Sigmoid colon (tissue), 7 donors: Measurements from ENCODE around the gene ZNF275. TPM values are rescaled to one million over a fixed set of nuclear protein-coding genes. Genes with fewer than 3 reads are reported as not detected.

Source experiments
- DNase-seq: peaks from one replicate; pipeline ENCODE4 v3.0.0-alpha.2; 2019
- H3K27ac ChIP-seq, 4 donors: fragments of 200-600 bp; sonication (generic); one replicate each; pipeline ENCODE4 v1.5.1; 2016 to 2019; ENCODE audit warnings: mild to moderate bottlenecking in 1 of 4
- H3K27me3 ChIP-seq, 3 donors: fragments of 200-600 bp; sonication (generic); one replicate each; pipeline ENCODE4 v1.5.1; 2019; ENCODE audit warnings: mild to moderate bottlenecking in 1 of 3
- H3K36me3 ChIP-seq, 4 donors: fragments of 200-600 bp; sonication (generic); one replicate each; pipeline ENCODE4 v1.5.1; 2016 to 2019
- H3K4me1 ChIP-seq, 4 donors: fragments of 200-600 bp; sonication (generic); one replicate each; pipeline ENCODE4 v1.5.1; 2017 to 2019
- H3K4me3 ChIP-seq, 4 donors: fragments of 200-600 bp; sonication (generic); one replicate each; pipeline ENCODE4 v1.5.1; 2017 to 2019; ENCODE audit warnings: mild to moderate bottlenecking in 2 of 4, moderate library complexity in 1 of 4
- H3K9me3 ChIP-seq, 4 donors: fragments of 200-600 bp in 3 of 4; sonication (generic) in 3 of 4; one replicate each; pipeline versions ENCODE4 v1.5.1 to v1.6.1; 2013 to 2019
- EP300 ChIP-seq, 4 donors: sonication (generic); formaldehyde crosslinking; IDR thresholded peaks; one replicate each; pipeline ENCODE4 v1.6.1; 2017; ENCODE audit warnings: antibody characterized with exemption in 4 of 4
- POLR2A ChIP-seq, 2 donors: fragments of 450-650 bp; IDR thresholded peaks; one replicate each; pipeline ENCODE4 v1.6.1; 2016; ENCODE audit warnings: antibody characterized with exemption in 2 of 2, mild to moderate bottlenecking in 2 of 2, moderate library complexity in 2 of 2
- POLR2AphosphoS5 ChIP-seq, 4 donors: sonication (generic); formaldehyde crosslinking; IDR thresholded peaks; one replicate each; pipeline ENCODE4 v1.6.1; 2017; ENCODE audit warnings: antibody characterized with exemption in 4 of 4
- WGBS, 2 donors: extraction: QIAGEN DNeasy Blood & Tissue Kit; methylation state at CpG; one replicate each; pipeline ENCODE4 v1.1.7; 2013; 5-methylcytosine and 5-hydroxymethylcytosine counted together
- intact Hi-C: fragments of 100-400 bp; cut with DNase I; formaldehyde crosslinking; loops from one replicate; pipeline ENCODE4 v1.15.1; 2023
- polyA plus RNA-seq, 3 donors: library from polyadenylated mRNA; stranded (reverse); fragments of 200-250 nt; gene quantifications; one replicate each; pipeline ENCODE4 v1.2.3, GENCODE V29; 2013
- total RNA-seq, 4 donors: library from RNA; depleted of rRNA; stranded (reverse); fragments of >200 nt; gene quantifications; one replicate each; pipeline ENCODE4 v1.1.0, GENCODE V29; 2016
- TF ChIP-seq, protein P1 (sequence below), 4 experiments: fragments of 450-650 bp in 3 of 4; fragments of 200-600 bp in 1 of 4; IDR thresholded peaks; one replicate each; pipeline ENCODE4 v1.5.1; 2016 to 2019; ENCODE audit warnings: antibody characterized with exemption in 4 of 4, mild to moderate bottlenecking in 3 of 4, moderate library complexity in 2 of 4
- donor health status: healthy with polysubstance abuse.
- donor health status: Bipolar disorder and iron deficiency.
- donor health status: healthy.

The ZNF275 gene
- total and polyA plus RNA-seq, 7 donors, result 1.4 to 13.3 (median 8.6) TPM

DNA sequence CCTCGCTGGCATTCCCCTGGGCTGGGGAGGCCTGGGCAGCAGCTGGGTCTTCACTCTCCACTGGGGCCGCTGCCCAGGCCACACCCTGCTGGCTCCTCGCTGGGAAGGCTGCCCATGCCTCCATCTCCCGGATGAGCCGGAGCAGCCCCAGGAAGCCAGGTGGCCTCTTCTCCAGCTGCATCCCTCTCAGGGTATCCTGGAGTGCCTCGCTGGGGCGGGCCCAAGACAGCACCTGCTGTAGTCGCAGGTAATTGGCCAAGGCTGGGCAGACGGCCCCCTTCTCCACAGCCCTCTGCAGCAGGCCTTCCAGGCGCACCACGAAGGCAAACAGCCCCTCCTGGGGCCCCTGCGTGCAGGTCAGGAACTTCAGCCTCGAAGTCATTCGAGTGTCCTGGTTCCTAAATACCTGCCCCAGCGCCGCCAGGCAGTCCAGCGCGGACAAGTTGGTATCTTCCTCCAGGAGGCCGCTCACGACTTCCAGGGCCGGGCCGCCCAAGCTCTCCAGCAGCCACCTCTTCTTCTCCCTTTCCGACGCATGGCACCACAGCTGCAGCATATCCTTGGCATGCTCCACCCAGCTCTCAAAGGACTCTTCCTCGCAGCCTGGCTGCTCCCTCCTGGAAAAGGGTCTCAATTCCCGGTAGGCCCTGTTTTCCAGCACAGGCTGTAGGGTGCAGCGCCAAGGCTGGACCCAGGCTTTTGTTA, 63.5 kb downstream of the ZNF275 start:
- Histone ChIP-seq H3K27me3 (no peaks in the 10 kb centered on the region), H3K9me3 (no peaks in the 10 kb centered on the region), H3K4me1 (no peaks in the 10 kb centered on the region), H3K36me3 (no peaks in the 10 kb centered on the region), H3K27ac (no peak overlapping the region), H3K4me3 (no peak overlapping the region)
- WGBS, 2 donors, result 65 to 81% methylated on average over 27 of the region's 27 CpGs
- intact Hi-C loops, result no loop called here
- no peak for TF ChIP-seq POLR2AphosphoS5 (IDR thresholded peaks at IDR 0.05)
- no peak for TF ChIP-seq EP300 (IDR thresholded peaks at IDR 0.05)
- TF ChIP-seq POLR2A (IDR thresholded peaks at IDR 0.05), result no peak
- TF ChIP-seq, protein P1, sequence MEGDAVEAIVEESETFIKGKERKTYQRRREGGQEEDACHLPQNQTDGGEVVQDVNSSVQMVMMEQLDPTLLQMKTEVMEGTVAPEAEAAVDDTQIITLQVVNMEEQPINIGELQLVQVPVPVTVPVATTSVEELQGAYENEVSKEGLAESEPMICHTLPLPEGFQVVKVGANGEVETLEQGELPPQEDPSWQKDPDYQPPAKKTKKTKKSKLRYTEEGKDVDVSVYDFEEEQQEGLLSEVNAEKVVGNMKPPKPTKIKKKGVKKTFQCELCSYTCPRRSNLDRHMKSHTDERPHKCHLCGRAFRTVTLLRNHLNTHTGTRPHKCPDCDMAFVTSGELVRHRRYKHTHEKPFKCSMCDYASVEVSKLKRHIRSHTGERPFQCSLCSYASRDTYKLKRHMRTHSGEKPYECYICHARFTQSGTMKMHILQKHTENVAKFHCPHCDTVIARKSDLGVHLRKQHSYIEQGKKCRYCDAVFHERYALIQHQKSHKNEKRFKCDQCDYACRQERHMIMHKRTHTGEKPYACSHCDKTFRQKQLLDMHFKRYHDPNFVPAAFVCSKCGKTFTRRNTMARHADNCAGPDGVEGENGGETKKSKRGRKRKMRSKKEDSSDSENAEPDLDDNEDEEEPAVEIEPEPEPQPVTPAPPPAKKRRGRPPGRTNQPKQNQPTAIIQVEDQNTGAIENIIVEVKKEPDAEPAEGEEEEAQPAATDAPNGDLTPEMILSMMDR (IDR thresholded peaks at IDR 0.05), result no peak
- no peak for DNase-seq

GRCh38 chrX:153398275-153398960, 64.5 kb downstream of the ZNF275 start:
- no peaks in the 10 kb centered on the region for H3K9me3 ChIP-seq
- intact Hi-C loops, result no loop called here
- no peaks in the 10 kb centered on the region for H3K4me1 ChIP-seq
- TF ChIP-seq, protein P1 (IDR thresholded peaks at IDR 0.05), result no peak
- no peak for TF ChIP-seq POLR2AphosphoS5 (IDR thresholded peaks at IDR 0.05)
- no peak for TF ChIP-seq POLR2A (IDR thresholded peaks at IDR 0.05)
- TF ChIP-seq EP300 (IDR thresholded peaks at IDR 0.05), result no peak
- H3K27me3 ChIP-seq, result no peaks in the 10 kb centered on the region
- no peaks in the 10 kb centered on the region for H3K36me3 ChIP-seq
- DNase-seq, result peak; percentile 35
- H3K4me3 ChIP-seq, result no peak overlapping the region
- H3K27ac ChIP-seq, result no peak overlapping the region
- 84 to 90% methylated on average over 17 of the region's 17 CpGs for WGBS, 2 donors

DNA sequence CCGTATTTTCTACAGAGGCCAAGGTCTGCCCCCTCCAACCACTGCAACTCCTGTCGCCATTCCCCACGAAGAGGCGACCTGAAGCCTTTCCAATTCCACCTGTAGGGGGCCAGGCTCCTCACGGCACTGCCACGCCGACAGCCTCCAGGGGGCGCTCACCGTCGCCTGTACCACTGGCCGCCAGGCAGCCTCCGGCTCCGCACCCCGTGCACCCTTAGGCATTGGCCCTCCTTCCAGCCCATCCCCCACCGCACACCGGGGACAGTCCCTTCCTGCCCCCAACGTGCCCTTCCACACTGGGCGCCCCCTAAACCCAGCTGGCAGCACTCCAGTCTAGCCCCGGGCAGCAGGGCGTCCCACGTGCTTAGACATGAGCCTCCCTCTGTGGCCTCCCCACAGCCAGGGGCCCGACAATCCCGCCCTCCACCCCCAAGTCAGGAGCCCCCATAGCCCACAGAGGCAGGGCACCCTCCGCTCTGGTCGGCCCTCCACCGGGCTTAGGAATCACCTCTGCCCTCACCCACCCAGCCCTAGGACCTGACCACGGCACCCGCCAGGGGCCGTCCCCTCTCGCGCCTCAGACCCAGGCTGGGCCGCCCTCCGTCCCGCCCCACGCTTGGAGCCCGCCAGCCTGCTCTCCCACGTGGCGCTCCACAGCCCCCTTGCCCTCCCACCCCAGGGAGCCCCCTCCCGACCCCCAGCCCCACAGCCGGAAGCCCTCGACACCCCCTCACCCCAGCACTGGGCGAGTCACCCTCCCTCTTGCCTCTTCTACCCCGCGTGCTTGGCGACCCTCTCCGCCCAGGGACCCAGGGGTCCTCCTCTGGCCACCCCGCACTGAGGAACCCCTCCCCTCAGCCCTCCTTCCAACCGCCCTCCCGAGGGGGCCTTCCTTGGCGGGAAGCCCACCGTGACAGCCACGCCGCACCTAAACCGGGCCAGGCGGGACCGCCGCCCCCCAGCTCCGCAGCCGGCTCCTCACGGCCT, 66.5 kb downstream of the ZNF275 start:
- Histone ChIP-seq H3K36me3 (no peaks in the 10 kb centered on the region), H3K27me3 (no peaks in the 10 kb centered on the region), H3K9me3 (no peaks in the 10 kb centered on the region), H3K4me3 (no peak overlapping the region), H3K27ac (no peak overlapping the region), H3K4me1 (no peaks in the 10 kb centered on the region)
- no peak for DNase-seq
- intact Hi-C loops, result no loop called here
- TF ChIP-seq, protein P1 (IDR thresholded peaks at IDR 0.05), result peak in 2 of 4 experiments; percentile 7 to 34
- TF ChIP-seq POLR2A (IDR thresholded peaks at IDR 0.05), result no peak
- WGBS, 2 donors, result 78 to 80% methylated on average over 60 of the region's 60 CpGs

GRCh38 chrX:153401133-153401764, 67.3 kb downstream of the ZNF275 start, which contains the start of gene PNMA6E:
Gene PNMA6E, minus strand, starts transcription at chrX:153401350. Its CDS starts 2,501 bp downstream, at chrX:153398849.
- no peak for DNase-seq
- no peaks in the 10 kb centered on the region for H3K27me3 ChIP-seq
- H3K27ac ChIP-seq, result no peak within 1 kb of the TSS
- WGBS, 2 donors, result 92 to 95% methylated on average over 29 of the region's 29 CpGs
- TF ChIP-seq, protein P1 (IDR thresholded peaks at IDR 0.05), result no peak
- TF ChIP-seq POLR2A (IDR thresholded peaks at IDR 0.05) (no peak), POLR2AphosphoS5 (IDR thresholded peaks at IDR 0.05) (no peak), EP300 (IDR thresholded peaks at IDR 0.05) (no peak)
- no peaks in the 10 kb centered on the region for H3K4me1 ChIP-seq
- intact Hi-C loops, result no loop called here
- no peaks in the 10 kb centered on the region for H3K36me3 ChIP-seq
- H3K4me3 ChIP-seq, result no peak within 1 kb of the TSS
- no peaks in the 10 kb centered on the region for H3K9me3 ChIP-seq
